Stimulated activated CD8-positive, alpha-beta memory T cell treated with anti-CD3 and anti-CD28 coated beads, Interleukin-4, amount 100 ng/mL, for 48 hours (primary cell): ENCODE measurements around the gene SLC31A1.
"Not testable (repeated sequence)": the region's sequence is repeated elsewhere in the genome, so short reads cannot be mapped to it uniquely, and the experiment has no call there.

Source experiments
- DNase-seq: peaks from one replicate; pipeline ENCODE4 v3.0.0-alpha.2; 2020

The SLC31A1 gene

GRCh38 chr9:113221800-113222481 lies 597 bp downstream of the SLC31A1 start:
- no peak for DNase-seq

- DNase-seq: no peak
Observed at GRCh38 chr9:113222482-113222841, 1.1 kb downstream of the SLC31A1 start.

GRCh38 chr9:113223963-113224362 lies 2.6 kb downstream of the SLC31A1 start:
- DNase-seq: no peak

- no peak for DNase-seq
Observed at GRCh38 chr9:113227436-113227835, 6.1 kb downstream of the SLC31A1 start.

- DNase-seq: no peak
Observed at GRCh38 chr9:113228130-113228665, 6.9 kb downstream of the SLC31A1 start.

GRCh38 chr9:113231701-113232100 lies 10.4 kb downstream of the SLC31A1 start:
- no peak for DNase-seq

GRCh38 chr9:113235701-113236255 lies 14.4 kb downstream of the SLC31A1 start:
- not testable (repeated sequence) for DNase-seq

GRCh38 chr9:113237026-113237425 lies 15.7 kb downstream of the SLC31A1 start:
- DNase-seq: no peak

GRCh38 chr9:113238202-113238858 lies 17.0 kb downstream of the SLC31A1 start:
- DNase-seq: no peak

- DNase-seq: no peak
Observed at GRCh38 chr9:113238859-113239232, 17.5 kb downstream of the SLC31A1 start.

GRCh38 chr9:113241161-113241560 lies 19.8 kb downstream of the SLC31A1 start:
- no peak for DNase-seq

- DNase-seq: no peak
Observed at GRCh38 chr9:113244556-113244955, 23.2 kb downstream of the SLC31A1 start.

GRCh38 chr9:113245894-113246293 lies 24.6 kb downstream of the SLC31A1 start:
- no peak for DNase-seq

GRCh38 chr9:113246928-113247327 lies 25.6 kb downstream of the SLC31A1 start:
- DNase-seq: no peak

GRCh38 chr9:113247640-113248039 lies 26.3 kb downstream of the SLC31A1 start:
- no peak for DNase-seq

GRCh38 chr9:113249661-113250060 lies 28.3 kb downstream of the SLC31A1 start:
- not testable (repeated sequence) for DNase-seq

- DNase-seq: no peak
Observed at GRCh38 chr9:113250807-113251206, 29.5 kb downstream of the SLC31A1 start.

- DNase-seq: no peak
Observed at GRCh38 chr9:113254991-113255390, 33.6 kb downstream of the SLC31A1 start.

GRCh38 chr9:113255438-113255837 lies 34.1 kb downstream of the SLC31A1 start:
- DNase-seq: no peak

- no peak for DNase-seq
Observed at GRCh38 chr9:113257863-113258262, 36.5 kb downstream of the SLC31A1 start.

GRCh38 chr9:113258282-113258681 lies 36.9 kb downstream of the SLC31A1 start:
- DNase-seq: no peak

- DNase-seq: no peak
Observed at GRCh38 chr9:113261917-113262671, 40.8 kb downstream of the SLC31A1 start.

- no peak for DNase-seq
Observed at GRCh38 chr9:113266174-113266573, 44.8 kb downstream of the SLC31A1 start.
